Stimulated activated CD4-positive, alpha-beta T cell treated with anti-CD3 and anti-CD28 coated beads, Interleukin-1b, Interleukin-23, amount 100 ng/mL, for 1 hour (primary cell): ENCODE data around the gene FLOT2.
"Not testable (repeated sequence)": the region's sequence is repeated elsewhere in the genome, so short reads cannot be mapped to it uniquely, and the experiment has no call there.

ENCODE experiments used
- DNase-seq, 2 donors: peaks; one replicate each; pipeline ENCODE4 v3.0.0-alpha.2; 2020; ENCODE audit warnings: low read depth in 2 of 2

FLOT2 gene

GRCh38 chr17:28843816-28844148 lies 53.8 kb downstream of the FLOT2 start:
- no peak for DNase-seq

- DNase-seq: peak; percentile 66 to 71
These were observed 55.1 kb downstream of the FLOT2 start, which contains the start of gene FAM222B for GRCh38 chr17:28842282-28843012. Gene FAM222B (minus strand): TSS chr17:28842790. CDS start chr17:28766667, 76,123 bp downstream.

DNA sequence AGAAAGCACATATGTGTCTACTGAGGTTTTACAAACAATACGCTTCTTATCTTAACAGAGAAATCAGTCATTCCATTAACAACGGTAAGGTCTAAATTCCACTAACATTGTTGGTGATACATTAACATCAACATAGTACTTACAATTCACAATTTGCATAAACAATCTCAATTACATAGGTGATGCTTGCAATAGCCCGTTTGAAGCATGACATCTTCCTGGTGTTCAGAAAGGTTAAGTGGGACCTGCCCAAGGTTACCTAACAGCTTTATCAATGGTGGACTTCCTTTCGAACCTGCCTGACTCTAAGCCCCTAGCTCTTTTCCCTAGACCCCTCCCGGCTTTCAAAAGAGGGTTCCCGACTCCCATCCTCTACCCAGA lies 55.6 kb downstream of the FLOT2 start:
- DNase-seq: no peak

DNA sequence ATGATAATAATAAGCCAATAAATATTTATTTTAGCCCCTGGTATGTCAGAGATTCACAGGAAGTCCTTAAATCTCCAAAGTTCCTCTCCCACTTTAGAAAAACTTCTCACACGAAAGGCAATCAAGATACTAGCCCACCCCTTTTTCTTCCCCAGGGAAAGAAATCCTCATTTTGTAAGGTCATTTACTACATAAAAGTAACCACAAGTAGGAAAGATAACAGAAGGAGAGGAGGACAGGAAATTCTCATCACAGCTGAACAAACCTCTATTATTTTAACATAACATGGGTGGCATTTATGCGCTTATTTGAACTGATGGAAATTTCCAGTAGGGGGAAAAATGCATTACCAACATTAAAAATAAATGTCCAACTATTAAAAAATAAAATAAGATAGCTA lies 58.3 kb downstream of the FLOT2 start:
- no peak for DNase-seq

- not testable (repeated sequence) for DNase-seq
These were observed 61.0 kb downstream of the FLOT2 start for GRCh38 chr17:28836541-28836940.

DNA sequence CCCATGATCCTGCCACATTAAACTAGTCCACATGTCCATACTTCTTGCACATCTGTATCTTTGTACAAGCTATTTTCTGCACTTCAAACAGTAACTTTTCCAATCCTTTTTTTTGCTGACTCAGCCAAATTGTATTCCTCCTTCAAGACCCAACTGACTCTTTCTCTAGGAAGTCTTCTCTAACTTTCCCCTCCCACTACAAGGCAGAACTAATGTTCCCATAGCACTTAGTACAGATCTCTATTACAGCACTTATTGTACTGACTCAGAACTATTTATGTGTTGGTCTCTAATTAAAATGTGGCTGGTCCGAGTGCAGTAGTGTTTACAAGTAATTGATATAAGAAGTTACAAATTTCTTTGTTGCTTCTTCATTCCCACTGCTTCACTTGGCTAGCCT lies 63.1 kb downstream of the FLOT2 start:
- DNase-seq: no peak
